MM.1S (cell line): ENCODE data around the gene LOXL1.

Experiments used
- DNase-seq: peaks from one replicate; pipeline ENCODE4 v3.0.0-alpha.2; 2015
- H2AFZ ChIP-seq: fragments of 300-600 bp; sonication (generic); 2 replicates; pipeline ENCODE4 v1.6.0; 2016; ENCODE audit warnings: antibody characterized with exemption, low read length
- H3F3A ChIP-seq: fragments of 300-600 bp; sonication (generic); 2 replicates; pipeline ENCODE4 v1.6.1; 2016; ENCODE audit warnings: mild to moderate bottlenecking, antibody characterized with exemption, low read length, moderate library complexity, mixed read lengths; ENCODE audit not compliant: insufficient read depth
- H3K27ac ChIP-seq: fragments of 300-600 bp; sonication (generic); 2 replicates; pipeline ENCODE4 v1.5.1; 2016; ENCODE audit warnings: mild to moderate bottlenecking, low read length
- H3K27me3 ChIP-seq: fragments of 300-600 bp; sonication (generic); replicated peaks from 2 replicates; pipeline ENCODE4 v1.6.0; 2016; ENCODE audit warnings: low read length; ENCODE audit not compliant: insufficient read depth
- H3K36me3 ChIP-seq: fragments of 300-600 bp; sonication (generic); replicated peaks from 2 replicates; pipeline ENCODE4 v1.6.1; 2016; ENCODE audit warnings: mild to moderate bottlenecking, low read length, mixed read lengths; ENCODE audit not compliant: insufficient read depth
- H3K4me1 ChIP-seq: fragments of 300-600 bp; sonication (generic); 2 replicates; pipeline ENCODE4 v1.6.1; 2016; ENCODE audit warnings: low read length, mixed read lengths
- H3K4me2 ChIP-seq: fragments of 300-600 bp; sonication (generic); 2 replicates; pipeline ENCODE4 v1.6.0; 2016; ENCODE audit warnings: low read depth, low read length
- H3K4me3 ChIP-seq: fragments of 300-600 bp; sonication (generic); 2 replicates; pipeline ENCODE4 v1.5.1; 2016; ENCODE audit warnings: low read length, mixed read lengths
- H3K79me2 ChIP-seq: fragments of 300-600 bp; sonication (generic); 2 replicates; pipeline ENCODE4 v1.6.1; 2016; ENCODE audit warnings: mixed run types, low read length, mixed read lengths
- H3K9ac ChIP-seq: fragments of 300-600 bp; sonication (generic); 2 replicates; pipeline ENCODE4 v1.6.1; 2016; ENCODE audit warnings: low read length, mixed read lengths
- H3K9me2 ChIP-seq: fragments of 300-600 bp; sonication (generic); replicated peaks from 2 replicates; pipeline ENCODE4 v1.6.1; 2016; ENCODE audit warnings: mild to moderate bottlenecking, low read length, mixed read lengths; ENCODE audit not compliant: insufficient read depth
- H3K9me3 ChIP-seq: fragments of 300-600 bp; sonication (generic); replicated peaks from 2 replicates; pipeline ENCODE4 v1.6.1; 2016; ENCODE audit warnings: mild to moderate bottlenecking, low read length, mixed read lengths; ENCODE audit not compliant: insufficient read depth
- H4K20me1 ChIP-seq: fragments of 300-600 bp; sonication (generic); 2 replicates; pipeline ENCODE4 v1.6.1; 2016; ENCODE audit warnings: mild to moderate bottlenecking, low read length, moderate library complexity, mixed read lengths; ENCODE audit not compliant: insufficient read depth
- CTCF ChIP-seq: fragments of 300-600 bp; sonication (generic); IDR thresholded peaks from 2 replicates; pipeline ENCODE4 v1.5.1; 2016; ENCODE audit warnings: antibody characterized with exemption, low read length, mixed read lengths
- EZH2 ChIP-seq: fragments of 300-600 bp; sonication (generic); optimal IDR thresholded peaks from 2 replicates; pipeline ENCODE3; 2017; ENCODE audit warnings: low read depth, mild to moderate bottlenecking, antibody characterized with exemption, low read length, mixed read lengths
- EZH2phosphoT487 ChIP-seq: fragments of 300-600 bp; sonication (generic); IDR thresholded peaks from 2 replicates; pipeline ENCODE4 v1.6.1; 2018; ENCODE audit warnings: antibody characterized with exemption, low read length

The LOXL1 gene

GRCh38 chr15:73946046-73946721 is 19.9 kb downstream of the LOXL1 start:
- TF ChIP-seq EZH2 (no peak), EZH2phosphoT487 (no peak), CTCF (no peak)
- DNase-seq: no peak
- peaks cover 10% of the 10 kb centered on the region for H3K4me1 ChIP-seq
- H3K9me2 ChIP-seq: no peaks in the 10 kb centered on the region
- no peak overlapping the region for H2AFZ ChIP-seq
- no peak overlapping the region for H3K27ac ChIP-seq
- no peaks in the 10 kb centered on the region for H3F3A ChIP-seq
- H3K79me2 ChIP-seq: no peaks in the 10 kb centered on the region
- H3K4me3 ChIP-seq: no peak overlapping the region
- no peaks in the 10 kb centered on the region for H4K20me1 ChIP-seq
- H3K36me3 ChIP-seq: no peaks in the 10 kb centered on the region
- H3K9ac ChIP-seq: no peak overlapping the region
- H3K27me3 ChIP-seq: 0 out of 2 replicates have a peak, but pooled peaks cover 4% of the 10 kb centered on the region
- H3K4me2 ChIP-seq: no peak overlapping the region
- no peaks in the 10 kb centered on the region for H3K9me3 ChIP-seq

GRCh38 chr15:73946795-73947370 is 20.6 kb downstream of the LOXL1 start:
- Histone ChIP-seq H3K4me3 (no peak overlapping the region), H3K27ac (no peak overlapping the region), H3K4me2 (no peak overlapping the region), H3K27me3 (0 out of 2 replicates have a peak, but pooled peaks cover 4% of the 10 kb centered on the region), H3K9me2 (no peaks in the 10 kb centered on the region), H2AFZ (no peak overlapping the region), H3F3A (no peaks in the 10 kb centered on the region), H4K20me1 (no peaks in the 10 kb centered on the region), H3K36me3 (no peaks in the 10 kb centered on the region), H3K9ac (no peak overlapping the region), H3K9me3 (no peaks in the 10 kb centered on the region), H3K4me1 (peaks cover 14% of the 10 kb centered on the region), H3K79me2 (no peaks in the 10 kb centered on the region)
- DNase-seq: no peak
- TF ChIP-seq EZH2phosphoT487 (no peak), EZH2 (no peak), CTCF (no peak)

GRCh38 chr15:73947651-73948050 is 21.4 kb downstream of the LOXL1 start:
- Histone ChIP-seq H4K20me1 (no peaks in the 10 kb centered on the region), H3K4me1 (peaks cover 9% of the 10 kb centered on the region), H3K27ac (no peak overlapping the region), H3K4me2 (no peak overlapping the region), H2AFZ (no peak overlapping the region), H3K9me3 (no peaks in the 10 kb centered on the region), H3K9ac (no peak overlapping the region), H3K27me3 (0 out of 2 replicates have a peak, but pooled peaks cover 4% of the 10 kb centered on the region), H3K79me2 (no peaks in the 10 kb centered on the region), H3K9me2 (no peaks in the 10 kb centered on the region), H3F3A (no peaks in the 10 kb centered on the region), H3K36me3 (no peaks in the 10 kb centered on the region), H3K4me3 (no peak overlapping the region)
- DNase-seq: no peak
- TF ChIP-seq EZH2phosphoT487 (no peak), EZH2 (no peak), CTCF (no peak)
